Activated CD4-positive, alpha-beta T cell treated with anti-CD3 and anti-CD28 coated beads for 1 hour (primary cell): Measurements from ENCODE around the gene REXO1.

Experiments
- DNase-seq: peaks from one replicate; pipeline ENCODE4 v3.0.0-alpha.2; 2020

The REXO1 gene

DNA sequence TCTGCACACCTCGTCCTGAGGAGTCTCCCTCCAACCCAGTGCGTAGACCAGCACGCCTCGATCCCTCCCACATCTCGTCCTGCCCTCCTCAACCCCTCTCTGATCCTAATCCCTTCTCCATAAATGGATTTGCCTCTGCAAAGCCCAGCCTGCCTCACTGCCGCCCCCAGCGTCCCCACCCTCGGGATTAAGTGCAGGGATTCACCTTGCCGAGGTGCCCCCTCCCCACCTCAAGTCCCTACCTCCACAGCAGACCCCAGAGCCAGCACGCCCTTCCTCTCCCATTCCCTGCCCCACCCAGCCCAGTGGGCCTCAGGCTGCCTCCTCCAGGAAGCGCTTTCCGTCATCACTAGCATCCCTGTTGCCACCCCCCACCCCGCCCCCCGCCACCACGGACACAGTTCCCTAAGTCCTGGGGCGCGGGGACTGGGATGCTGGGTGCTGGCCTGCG is 11.1 kb upstream of the REXO1 start:
- DNase-seq, result no peak

DNA sequence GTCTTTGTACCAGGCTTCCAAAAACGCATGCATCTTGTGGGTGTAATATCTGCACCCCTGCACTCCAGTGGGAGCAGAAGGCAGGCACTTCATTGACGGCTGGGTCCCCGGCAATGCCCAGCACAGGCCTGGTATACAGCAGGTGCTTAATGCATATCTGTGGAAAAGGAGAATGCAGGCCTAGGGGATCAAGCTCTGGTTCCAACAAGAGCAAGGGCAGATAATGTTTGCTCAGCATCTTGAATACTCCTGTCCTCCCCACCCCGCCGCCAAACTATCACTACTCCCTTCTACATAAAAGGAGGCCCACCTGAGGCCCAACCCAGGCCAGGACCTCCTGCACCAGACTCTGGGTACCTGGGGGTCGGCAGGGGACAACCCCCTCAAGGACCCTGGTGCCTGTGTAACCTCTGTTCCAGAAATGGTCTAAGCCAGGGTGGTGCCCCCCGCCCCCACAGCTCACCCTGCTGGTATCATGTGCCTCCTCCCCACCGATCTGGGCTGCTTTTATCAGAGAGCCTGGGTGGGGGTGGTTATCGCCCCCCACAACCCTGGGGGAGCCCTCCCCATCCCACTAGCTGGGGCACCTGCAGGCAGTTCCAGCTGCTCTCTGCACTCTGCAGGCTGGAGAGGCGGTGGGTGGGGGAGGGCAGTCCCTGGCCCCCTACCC is 10.3 kb upstream of the REXO1 start:
- no peak for DNase-seq

DNA sequence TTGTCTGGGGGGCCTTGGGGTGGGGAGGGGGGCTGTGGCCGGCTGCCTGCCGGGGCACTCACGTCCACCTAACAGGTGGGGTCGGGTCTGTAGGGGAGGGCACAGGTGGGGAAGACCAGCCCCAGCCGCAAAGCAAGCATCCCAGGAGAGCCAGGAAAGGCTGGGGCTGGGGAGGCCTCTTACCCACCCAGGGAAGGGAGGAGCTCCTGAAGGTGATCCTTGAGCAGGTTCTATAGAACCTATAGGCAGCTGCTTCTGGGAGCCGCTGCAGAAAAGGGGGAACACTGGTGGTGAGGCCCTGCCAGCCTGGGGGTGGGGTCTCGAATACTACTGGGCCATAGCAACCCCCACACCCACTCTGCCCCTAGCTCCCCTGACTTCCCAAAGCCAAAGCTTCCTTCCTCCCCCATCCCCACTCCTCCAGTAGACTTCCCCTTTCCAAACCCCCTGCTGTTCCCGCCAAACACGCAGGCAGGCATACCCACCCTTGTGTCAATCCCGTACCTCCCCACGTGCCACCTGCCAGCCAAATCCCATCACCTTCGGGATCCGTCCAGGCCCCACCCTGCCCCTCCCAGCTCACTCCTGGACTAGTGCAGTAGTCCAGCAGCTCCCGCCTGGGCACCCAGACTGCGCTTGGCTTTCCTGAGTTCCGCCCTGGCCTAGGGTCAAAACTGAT is 9.5 kb upstream of the REXO1 start:
- DNase-seq, result no peak

DNA sequence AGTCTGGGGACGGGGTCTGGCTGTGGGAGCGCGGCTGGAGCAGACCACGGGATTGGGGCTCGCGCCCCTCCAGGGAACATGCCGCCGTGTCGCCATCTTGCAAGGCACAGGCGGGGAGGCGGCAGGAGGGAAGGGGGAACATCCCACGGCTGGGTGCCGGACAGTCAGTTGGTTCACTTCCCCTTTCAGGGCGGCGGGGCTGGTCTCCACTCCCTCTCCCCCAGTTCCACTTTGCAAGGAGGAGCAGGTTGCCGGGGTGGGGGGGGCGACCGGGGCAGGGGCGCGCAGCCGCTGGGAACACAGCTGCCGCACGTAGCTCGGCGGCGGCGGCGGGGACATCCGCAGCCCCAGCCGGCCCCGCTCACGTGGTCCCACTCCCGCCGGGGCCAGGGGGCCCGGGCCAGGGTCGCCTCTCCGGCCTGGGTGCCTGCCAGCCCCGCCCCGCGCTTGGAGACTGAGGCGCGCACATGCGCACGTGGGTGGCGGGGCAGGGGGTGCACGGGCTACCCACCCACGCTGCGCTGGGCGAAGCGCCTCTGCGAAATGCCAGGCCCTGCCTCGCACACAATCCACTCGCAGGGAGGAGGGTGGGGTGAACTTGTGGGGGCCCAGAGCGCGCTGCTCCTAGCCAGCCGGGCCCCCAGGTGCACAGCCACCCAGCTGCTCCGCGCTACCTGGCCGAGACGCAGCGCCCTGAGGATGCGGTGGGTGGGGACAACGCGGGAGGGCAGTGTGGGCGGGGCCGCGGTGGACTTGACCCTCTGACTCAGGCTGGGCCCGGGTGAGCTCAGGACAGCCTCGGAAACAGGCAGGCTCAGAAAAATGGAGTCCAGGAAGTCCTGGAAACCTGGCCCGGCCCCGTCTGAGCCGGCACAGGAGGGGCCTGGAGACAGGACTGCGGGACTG is 8.7 kb upstream of the REXO1 start:
- no peak for DNase-seq

DNA sequence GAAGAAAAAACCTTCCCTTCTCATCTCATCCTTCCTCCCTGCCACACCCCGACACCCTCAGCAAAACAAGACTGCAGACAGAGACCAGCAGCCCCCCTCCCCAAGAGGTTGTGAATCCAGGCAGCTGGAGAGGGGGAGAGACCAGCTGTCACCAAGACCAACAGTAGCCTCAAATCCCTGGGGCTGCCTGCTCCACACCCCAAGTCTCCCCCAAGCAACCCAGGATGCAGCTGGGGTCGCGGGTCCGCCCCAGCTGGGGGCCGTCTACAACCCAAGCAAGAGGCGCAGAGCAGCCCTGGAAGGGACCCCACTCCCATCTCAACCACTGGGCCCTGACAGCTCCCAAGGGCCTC is 8.0 kb upstream of the REXO1 start:
- no peak for DNase-seq

DNA sequence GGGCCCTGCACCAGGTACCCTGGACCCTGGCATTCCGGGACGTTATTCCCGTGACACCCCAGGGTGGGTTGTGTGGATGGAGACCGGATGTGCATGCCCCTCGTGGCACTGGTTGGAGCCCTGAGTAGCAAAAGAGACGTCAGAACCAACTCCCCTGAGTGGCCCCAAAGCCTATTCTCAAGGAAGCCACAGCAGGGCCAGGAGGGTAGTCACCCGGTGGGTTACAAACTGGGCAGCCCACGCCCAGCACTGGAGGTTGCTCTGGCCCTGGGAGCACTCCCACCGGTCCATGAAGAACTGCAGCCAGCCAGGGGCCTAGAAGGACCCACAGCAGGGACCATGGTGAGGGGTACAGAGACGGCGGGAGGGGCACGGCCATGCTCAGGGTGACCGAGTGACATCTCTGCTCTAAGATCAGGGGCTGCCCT is 7.6 kb upstream of the REXO1 start:
- DNase-seq, result no peak

DNA sequence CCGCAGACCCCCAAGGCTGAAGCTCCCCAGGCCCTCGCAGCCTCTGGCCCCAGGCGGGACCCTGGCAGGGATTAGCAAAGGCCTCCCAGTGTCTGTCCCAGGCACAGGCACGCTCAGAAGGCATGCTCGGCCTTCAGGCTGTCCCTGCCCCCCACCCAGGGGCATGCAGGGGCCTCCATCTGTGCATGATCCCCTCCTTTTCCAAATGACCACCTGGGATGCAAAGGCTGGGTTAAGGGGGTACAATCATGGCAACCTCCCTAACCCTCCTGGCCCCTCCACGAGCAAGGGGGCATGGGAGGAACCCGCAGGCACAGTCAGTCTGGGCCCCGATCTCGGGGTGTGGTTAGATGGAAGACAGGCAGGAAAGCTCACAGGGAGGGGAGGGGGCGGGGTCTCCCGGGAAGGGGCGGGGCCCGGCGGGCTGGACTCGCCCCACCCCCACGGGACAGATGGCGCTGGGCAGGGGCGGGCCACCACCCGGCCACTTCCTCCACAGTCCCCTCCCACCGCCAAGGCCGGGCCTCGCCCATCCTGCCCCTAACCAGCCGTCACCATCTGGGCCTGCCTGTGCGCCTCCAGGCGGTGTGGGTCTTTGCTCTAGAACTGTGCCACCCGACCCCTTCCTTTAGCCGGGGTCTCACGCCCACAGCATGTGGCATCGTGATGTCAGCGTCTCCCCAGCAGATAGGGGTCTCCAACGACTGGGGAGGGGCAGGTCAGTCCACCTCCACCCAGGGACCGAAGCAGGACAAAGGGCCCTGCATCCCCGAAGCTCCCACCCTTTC is 7.0 kb upstream of the REXO1 start:
- peak; percentile 66 for DNase-seq

DNA sequence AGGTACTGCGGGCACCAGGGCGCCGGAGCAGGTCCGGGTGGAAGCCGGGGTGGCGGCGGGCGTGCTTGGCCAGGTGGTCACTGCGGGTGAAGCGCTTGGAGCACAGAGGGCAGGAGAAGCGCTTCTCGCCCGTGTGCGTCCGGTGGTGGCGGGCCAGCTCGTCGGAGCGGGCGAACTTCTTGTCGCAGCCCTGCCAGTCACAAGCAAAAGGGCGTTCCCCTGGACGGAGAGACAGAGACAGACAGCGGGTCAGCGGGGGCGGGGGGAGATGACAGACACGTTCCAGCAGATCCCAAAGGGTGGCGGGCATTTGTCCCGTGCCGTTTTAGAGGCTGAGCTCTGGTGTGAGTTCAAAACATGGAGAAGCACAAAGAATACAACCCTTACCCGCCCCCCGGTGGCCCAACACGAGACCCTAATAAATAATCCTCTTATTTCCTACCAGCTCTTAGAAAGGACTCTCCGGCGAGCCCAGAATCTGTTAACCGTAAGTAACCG is 6.3 kb upstream of the REXO1 start:
- no peak for DNase-seq

DNA sequence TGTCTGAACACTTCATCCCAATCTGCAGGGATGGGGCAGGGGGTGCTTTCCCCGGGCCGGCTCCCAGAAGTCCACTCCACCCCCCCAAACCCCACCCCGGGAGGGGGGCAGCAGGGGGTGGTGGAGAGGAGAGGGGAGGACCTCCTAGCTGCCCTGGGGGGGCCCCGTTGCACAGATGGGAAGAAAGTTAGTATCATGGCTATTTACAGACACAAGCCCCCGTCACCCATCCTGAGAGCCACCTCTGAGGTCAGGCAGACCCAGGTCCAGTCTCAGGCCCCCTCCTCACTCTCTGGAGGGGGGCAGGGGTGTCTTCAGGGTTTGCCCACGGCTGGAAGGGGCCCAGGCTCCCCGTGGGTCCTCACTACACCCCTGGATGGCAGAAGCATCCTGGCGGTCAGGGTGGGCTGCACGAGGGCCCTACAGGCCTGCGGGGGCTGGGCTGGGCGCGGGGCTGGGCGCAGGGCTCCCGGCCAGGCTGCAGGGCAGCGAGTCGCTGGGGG is 5.8 kb upstream of the REXO1 start:
- DNase-seq, result no peak

DNA sequence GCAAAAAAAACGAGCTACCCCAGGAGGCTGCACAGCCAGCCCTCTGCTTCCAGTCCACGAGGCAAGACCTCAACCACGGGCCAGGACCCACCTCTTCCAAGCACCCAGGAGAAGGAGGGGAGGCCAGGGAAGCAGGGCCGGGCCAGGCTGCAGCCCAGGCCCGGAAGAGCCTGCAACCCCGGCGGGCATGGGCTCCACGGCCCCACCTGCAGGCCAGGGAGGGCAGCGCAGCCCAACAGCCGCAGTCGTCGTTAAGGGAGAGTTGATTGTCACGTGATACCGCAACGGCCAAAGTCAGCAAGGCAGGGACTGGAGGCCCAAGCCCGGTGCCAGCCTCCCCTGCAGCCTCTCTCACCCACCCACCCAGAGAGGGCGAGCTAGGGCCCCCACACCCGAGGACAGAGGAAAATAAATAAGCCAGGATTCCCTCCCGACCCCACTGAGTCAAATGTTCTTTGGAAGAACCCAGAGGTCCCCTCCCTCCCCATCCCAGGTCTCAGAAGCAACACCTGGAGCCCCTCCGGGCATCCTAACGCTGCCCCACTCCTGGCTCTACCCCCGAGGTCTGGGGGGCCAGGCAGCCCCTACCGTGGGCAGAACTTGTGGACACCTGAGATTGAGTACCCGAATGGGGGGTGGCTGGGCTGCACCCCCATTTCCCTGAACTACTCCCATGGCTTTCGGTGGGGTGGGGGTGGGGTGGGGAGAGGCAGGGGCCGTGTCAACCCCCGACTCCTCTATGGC is 5.2 kb upstream of the REXO1 start:
- DNase-seq, result peak; percentile 60

DNA sequence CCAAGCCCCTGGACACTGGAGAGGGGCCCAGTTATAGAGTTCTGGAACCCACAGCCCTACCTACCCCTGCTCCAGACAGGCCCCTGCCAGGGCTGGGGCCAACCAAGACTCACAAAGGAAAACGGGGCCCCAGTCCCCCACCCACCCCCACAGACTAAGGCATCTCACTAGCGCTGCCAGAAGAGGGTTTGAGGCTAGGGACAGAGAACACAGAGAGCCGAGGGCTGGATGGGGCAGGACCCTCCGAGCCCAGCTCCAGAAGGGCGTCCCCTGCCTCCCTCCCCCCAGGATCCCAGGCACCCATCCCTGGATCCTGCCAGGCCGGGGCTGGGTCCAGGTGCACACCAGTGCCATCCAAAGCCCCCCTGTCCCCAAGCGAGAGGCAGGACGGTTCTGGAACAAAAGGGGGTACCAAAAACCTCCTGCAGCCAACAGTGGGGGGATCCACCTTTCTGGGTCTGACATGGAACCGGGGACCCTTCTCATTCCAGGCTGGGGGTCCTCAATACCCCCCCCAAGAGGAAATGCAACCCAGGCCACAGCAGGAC is 4.4 kb upstream of the REXO1 start:
- no peak for DNase-seq

DNA sequence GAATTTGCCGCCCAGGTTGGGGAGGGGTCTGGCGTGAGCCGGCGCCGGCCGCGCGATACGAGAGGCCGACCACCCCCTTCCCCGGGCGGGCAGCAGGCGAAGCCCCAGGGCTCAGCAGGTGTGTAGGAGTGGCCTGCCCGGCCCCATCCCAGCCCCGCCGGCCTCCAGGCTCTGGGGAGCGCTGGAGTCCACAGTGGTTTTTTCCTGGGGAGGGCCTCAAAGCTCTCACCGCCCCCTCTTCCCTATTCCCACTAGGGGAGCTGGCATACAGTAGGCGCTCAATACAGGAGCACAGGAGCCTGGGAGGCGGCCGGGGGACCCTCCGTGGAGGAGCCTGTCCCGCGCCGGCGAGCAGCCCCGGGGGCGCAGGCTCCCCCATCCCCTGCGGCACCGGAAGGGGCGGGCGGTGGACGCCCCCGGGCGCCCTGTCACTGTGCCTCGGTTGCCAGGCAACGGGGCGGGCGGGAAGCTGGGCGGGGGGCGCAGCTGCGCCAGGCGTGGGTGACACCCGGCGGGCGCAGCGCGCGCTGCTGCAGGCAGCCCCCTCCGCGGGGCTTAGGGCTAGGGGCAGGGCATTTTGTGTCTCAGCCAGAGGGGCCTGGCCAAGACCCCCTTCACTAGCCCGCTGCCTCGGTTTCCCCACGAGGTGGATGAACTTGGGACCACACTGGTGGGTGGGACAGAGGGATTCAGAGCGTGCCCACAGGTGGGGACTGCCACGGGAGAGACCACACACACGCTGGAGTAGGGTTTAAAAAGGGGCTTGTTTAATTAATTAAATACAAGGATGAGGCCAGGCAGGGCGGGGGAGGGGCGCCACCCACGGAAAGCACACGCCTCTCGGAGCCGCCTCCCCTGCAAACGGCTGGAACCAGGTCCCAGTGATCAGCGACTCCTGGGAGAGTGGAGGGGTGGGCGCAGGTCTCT is 3.6 kb upstream of the REXO1 start:
- peak; percentile 54 for DNase-seq

DNA sequence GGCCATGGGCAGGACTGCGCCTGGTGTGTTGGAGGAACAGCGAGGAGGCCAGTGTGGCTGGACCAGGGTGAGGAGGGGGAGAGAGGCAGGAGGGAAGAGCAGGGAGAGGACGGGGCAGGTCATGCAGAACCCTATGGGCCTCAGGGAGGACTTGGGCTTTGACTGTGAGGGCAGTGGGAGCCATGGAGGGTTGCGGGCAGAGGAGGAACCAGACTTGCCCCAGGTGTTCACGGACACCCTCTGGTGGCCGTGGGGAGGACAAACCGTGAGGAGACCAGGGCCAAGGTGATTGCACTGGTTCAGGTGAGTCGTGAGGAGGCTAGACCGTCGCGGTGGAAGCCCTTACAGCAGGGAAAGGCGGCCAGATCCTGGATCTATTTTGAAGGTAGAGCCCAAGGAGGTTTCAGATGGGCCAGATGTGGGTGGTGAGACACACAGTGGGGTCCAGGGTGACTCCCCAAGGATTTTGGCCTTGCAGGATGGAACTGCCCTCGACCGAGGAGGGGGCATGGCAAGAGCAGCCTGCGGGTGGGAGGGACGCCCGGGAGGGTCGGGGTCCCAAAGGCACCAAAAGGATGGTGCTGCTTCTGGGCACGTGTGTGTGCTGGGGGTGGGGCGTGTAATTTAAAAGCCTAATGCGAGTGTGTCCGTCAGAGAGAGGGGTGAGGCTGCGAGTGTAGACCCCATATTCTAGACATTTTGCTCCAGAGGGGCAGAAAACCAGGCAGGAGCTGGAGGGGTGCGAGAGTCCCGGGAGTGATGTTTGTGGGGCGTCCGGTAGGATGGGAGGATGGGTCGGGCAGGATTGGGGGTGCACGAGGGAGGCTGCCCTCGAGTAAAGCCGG is 2.7 kb upstream of the REXO1 start:
- no peak for DNase-seq

DNA sequence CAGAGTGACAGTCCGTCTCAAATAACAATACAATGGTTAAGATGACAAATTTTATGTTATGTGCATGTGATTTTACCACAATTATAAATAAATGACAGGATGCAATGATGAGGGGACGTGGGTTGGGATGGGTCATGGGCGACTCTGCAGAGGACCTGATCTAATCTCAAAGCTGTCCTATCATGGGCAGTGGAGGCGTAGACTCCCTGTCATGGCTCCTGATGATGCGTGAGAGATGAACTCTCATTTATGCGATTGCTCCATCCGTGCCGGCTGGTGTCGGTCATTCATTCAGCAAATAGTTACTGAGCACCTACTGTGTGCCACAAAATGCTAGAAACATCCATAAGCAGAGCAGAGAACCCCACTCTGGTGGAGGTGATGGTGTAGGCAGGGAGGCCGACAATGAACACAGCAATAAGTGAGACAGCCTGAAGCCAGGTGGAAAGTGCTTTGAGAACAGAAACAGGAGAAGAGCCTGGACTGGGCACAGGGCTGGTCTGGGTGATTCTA is 1.7 kb upstream of the REXO1 start:
- no peak for DNase-seq

DNA sequence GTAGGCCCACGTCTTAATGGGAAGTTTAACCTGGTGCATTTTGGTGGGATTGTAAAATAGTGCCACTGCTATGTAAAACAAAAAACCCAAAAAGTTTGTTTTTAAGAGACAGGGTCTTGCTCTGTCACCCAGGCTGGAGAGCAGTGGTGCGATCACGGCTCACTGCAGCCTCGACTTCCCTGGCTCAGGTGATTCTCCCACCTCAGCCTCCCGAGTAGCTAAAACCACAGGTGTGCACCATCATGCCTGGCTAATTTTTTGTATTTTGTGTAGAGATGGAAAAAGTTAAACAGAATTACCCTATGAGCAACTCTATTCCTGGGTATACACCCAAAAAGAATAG is 820 bp upstream of the REXO1 start:
- DNase-seq, result no peak

DNA sequence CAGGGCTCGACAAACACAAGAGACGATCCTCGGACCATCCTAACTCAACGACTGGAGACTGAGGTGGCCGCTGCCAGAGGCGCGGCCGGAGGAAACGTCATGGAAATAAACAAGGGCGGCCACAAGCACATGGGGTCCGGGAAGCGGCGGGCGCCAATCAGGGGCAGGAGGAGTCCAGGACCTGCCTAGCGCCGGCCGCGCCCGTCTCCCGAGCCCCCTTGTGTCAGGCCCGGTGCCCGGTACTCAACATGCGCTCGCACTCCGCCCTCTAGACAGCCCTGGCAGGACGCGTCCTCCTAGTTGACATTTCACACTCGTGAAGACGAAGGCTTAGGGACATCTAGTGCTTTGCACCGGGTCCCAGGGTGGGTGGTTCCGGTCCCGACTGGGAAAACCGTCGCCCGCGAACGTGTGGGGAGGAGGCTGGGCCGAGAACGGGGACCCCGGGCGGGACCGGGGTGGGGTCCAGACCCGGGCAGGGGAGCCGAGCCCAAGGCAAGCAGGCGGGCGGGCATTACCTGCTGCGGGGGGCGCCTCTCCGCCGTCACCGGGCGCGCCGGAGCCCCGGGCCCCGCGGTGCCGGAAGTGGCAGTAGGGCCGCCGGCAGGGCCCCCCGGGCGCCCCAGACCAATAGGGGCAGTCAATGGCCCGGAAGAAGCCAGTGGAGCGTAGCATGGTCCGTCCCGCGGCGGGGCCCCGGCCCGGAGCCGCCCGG is 442 bp downstream of the REXO1 start:
- no peak for DNase-seq

DNA sequence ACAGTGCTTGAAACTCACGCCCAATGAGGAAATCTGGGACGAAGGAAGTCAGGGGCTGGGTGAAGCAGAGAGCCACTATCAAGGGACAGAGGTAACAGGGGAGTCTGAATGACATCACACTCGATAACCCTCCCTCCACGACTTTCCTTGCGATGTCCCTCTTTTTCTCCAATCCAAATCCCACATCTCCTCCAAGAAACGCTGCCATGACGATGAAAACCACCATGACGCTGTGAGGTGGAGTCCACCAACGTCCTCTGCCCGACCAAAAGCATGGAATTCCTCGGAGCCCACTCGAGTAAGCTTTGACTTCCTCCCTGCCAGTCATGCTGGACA is 967 bp downstream of the REXO1 start:
- no peak for DNase-seq

DNA sequence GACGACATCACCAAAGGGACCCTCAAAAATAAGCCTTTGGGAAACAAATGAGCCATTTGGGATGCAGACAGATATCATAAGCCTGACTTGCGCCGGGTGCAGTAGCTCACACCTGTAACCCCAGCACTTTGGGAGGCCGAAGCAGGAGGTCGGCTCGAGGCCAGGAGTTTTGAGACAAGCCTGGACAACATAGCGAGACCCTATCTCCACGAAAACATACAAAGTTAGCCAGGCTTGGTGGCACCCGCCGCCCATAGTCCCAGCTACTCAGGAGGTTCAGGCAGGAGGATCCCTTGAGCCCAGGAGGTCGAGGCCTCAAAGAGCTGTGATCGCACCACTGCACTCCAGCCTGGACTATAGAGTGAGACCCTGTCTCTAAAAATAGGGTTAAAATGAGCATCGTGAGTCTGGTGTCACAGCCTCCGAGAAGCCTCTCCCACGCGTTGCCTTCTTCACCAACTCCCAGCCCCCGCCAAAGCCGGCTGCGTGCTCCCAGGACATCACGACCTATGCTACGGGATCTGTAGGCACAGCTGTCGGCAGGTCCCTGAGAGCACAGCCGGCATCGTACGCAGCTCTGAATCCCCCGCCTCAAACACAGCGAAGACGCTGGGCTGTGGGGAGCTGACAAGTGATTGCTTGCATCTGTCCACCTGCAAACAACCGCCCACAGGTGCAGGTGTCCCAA is 1.6 kb downstream of the REXO1 start:
- no peak for DNase-seq
